Measurements from ENCODE around the gene GLP1R.

DNA sequence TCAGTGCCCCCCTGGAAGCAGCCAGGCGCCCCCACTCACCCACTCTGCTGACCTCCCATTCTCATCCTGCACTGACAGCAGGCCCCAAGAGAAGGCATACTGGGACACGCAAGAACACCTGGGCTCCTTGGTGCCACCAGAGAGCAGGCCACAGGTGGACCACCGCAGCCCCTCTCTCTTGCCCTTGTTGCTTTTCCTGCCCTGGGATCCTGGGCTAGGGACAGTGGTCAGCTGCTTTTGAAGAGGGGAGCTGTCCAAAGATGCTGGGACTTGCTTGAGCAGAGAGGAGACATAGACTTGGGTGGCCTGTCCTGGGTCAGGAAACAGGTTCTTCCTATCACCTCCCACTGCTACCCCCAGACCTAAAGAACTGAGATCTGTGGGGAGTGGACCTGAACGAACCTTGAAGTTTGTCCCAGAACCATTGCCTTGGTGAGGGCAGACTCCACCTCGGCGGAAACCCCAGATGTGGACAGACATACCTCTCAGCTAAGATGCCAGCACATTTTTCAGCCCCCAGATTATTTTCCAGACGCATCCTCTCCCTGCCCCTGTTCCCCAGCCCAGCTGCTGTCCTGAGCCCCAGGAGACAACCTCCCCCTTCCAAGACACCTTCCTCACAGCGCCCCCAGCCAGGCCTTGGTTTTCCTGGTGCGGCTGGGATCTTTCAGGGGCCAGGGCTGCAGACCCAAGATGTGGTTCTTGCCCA is 1.1 kb downstream of the GLP1R start:
- TF ChIP-seq, protein P1, sequence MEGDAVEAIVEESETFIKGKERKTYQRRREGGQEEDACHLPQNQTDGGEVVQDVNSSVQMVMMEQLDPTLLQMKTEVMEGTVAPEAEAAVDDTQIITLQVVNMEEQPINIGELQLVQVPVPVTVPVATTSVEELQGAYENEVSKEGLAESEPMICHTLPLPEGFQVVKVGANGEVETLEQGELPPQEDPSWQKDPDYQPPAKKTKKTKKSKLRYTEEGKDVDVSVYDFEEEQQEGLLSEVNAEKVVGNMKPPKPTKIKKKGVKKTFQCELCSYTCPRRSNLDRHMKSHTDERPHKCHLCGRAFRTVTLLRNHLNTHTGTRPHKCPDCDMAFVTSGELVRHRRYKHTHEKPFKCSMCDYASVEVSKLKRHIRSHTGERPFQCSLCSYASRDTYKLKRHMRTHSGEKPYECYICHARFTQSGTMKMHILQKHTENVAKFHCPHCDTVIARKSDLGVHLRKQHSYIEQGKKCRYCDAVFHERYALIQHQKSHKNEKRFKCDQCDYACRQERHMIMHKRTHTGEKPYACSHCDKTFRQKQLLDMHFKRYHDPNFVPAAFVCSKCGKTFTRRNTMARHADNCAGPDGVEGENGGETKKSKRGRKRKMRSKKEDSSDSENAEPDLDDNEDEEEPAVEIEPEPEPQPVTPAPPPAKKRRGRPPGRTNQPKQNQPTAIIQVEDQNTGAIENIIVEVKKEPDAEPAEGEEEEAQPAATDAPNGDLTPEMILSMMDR (IDR thresholded peaks at IDR 0.05): no peak
- TF ChIP-seq EZH2 (IDR thresholded peaks at IDR 0.05; ENCODE audit: borderline replicate concordance, insufficient read depth, low read depth, low read length, poor library complexity, severe bottlenecking): no peak

Measured in B cell (primary cell).